Measurements from ENCODE around the gene GGTLC1. TPM values are rescaled to one million over a fixed set of nuclear protein-coding genes. Genes with fewer than 3 reads are reported as not detected.
"Not testable (repeated sequence)": the region's sequence is repeated elsewhere in the genome, so short reads cannot be mapped to it uniquely, and the experiment has no call there.

Gene GGTLC1
- total and polyA plus RNA-seq, 2 of the 8 experiments (the other 6 are each of a cell fraction or from before 2014, with no cell fraction given), result not detected

GRCh38 chr20:23993440-23993839 lies 4.9 kb upstream of the GGTLC1 start:
- FAIRE-seq; DNase-seq (ENCODE audit: low read depth in 1 of 2, low spot score in 2 of 2); H2BK20ac ChIP-seq (ENCODE audit: low read length); H2AFZ ChIP-seq (ENCODE audit: low read length); H3K79me1 ChIP-seq (ENCODE audit: low read depth, low read length); H3K36me3 ChIP-seq (ENCODE audit: control insufficient read depth in 2 of 4, insufficient read depth in 4 of 4, low read length in 3 of 4); H3K56ac ChIP-seq (replicated peaks; ENCODE audit: insufficient read length, low read depth, low read length); H2AK5ac ChIP-seq (ENCODE audit: low read depth, low read length); H3K4ac ChIP-seq (replicated peaks; ENCODE audit: insufficient read length, low read depth, low read length); H4K91ac ChIP-seq (replicated peaks; ENCODE audit: insufficient read length, low read length); H3K18ac ChIP-seq (ENCODE audit: extremely low read depth, low read length); POLR2A ChIA-PET (ENCODE audit: partially characterized antibody); H4K20me1 ChIP-seq (replicated peaks in 1 of 2; ENCODE audit: control insufficient read depth in 1 of 2, insufficient read depth in 2 of 2, low read length in 2 of 2); H2BK5ac ChIP-seq (ENCODE audit: low read depth, low read length); H3K4me3 ChIP-seq (ENCODE audit: extremely low read depth in 1 of 4, insufficient read depth in 2 of 4, low read depth in 3 of 4, low read length in 4 of 4); H3K4me1 ChIP-seq (replicated peaks in 1 of 4; ENCODE audit: control insufficient read depth in 3 of 4, insufficient read depth in 4 of 4, low read length in 3 of 4); H2BK120ac ChIP-seq (replicated peaks; ENCODE audit: low read depth, low read length); H3K27me3 ChIP-seq (replicated peaks in 1 of 4; ENCODE audit: control insufficient read depth in 3 of 4, extremely low read depth in 1 of 4, insufficient read depth in 3 of 4, low read length in 3 of 4); H3K23ac ChIP-seq (ENCODE audit: insufficient read length); H4K8ac ChIP-seq (ENCODE audit: extremely low read depth, insufficient read depth, low read length); H2BK12ac ChIP-seq (ENCODE audit: low read depth, low read length); H3K27ac ChIP-seq (ENCODE audit: low read depth, low read length); H3K4me2 ChIP-seq (ENCODE audit: insufficient read depth in 1 of 2, low read depth in 2 of 2, low read length in 2 of 2); H3K79me2 ChIP-seq (ENCODE audit: control insufficient read depth in 1 of 2, insufficient read depth in 2 of 2, low read length in 2 of 2); H2BK15ac ChIP-seq (ENCODE audit: low read length); H3K9me3 ChIP-seq (ENCODE audit: insufficient read depth in 2 of 2, low read depth in 1 of 2, low read length in 1 of 2); H3K9ac ChIP-seq (replicated peaks in 1 of 4; ENCODE audit: extremely low read depth in 1 of 4, low read depth in 3 of 4, low read length in 3 of 4); H3K14ac ChIP-seq (ENCODE audit: insufficient read length); H3K23me2 ChIP-seq (ENCODE audit: low read depth, low read length); H4K5ac ChIP-seq (ENCODE audit: insufficient read length, low read depth, low read length): not testable (repeated sequence)
- CTCF ChIA-PET (ENCODE audit: partially characterized antibody), result interaction anchor here (1.1 to 3.2 kb wide), 4 partner anchors 15 to 212 kb away, joined by 3 to 13 read pairs (median 4); no protein-coding TSS in a partner anchor
- 95% methylated on average over 10 of the region's 12 CpGs; no CpG with 5 or more reads in 1 of the 2 experiments for WGBS, 2 experiments (ENCODE audit: extremely low coverage in 1 of 2, insufficient coverage in 1 of 2, insufficient read length in 1 of 2, insufficient replicate concordance in 2 of 2, low coverage in 1 of 2, low lambda C conversion rate in 2 of 2, missing lambda C conversion rate in 1 of 2)

GRCh38 chr20:23990296-23990695 lies 1.7 kb upstream of the GGTLC1 start:
- CTCF ChIA-PET (ENCODE audit: partially characterized antibody), result interaction anchor here (1.1 kb wide), 1 partner anchor 52 kb away, joined by 3 read pairs; no protein-coding TSS in a partner anchor
- H3K27ac ChIP-seq (ENCODE audit: low read depth, low read length); H2BK5ac ChIP-seq (ENCODE audit: low read depth, low read length); H3K79me1 ChIP-seq (ENCODE audit: low read depth, low read length); H4K8ac ChIP-seq (ENCODE audit: extremely low read depth, insufficient read depth, low read length); H2BK120ac ChIP-seq (replicated peaks; ENCODE audit: low read depth, low read length); H2BK12ac ChIP-seq (ENCODE audit: low read depth, low read length); H2AFZ ChIP-seq (ENCODE audit: low read length); FAIRE-seq; H3K18ac ChIP-seq (ENCODE audit: extremely low read depth, low read length); H3K56ac ChIP-seq (replicated peaks; ENCODE audit: insufficient read length, low read depth, low read length); H2BK15ac ChIP-seq (ENCODE audit: low read length); H3K9me3 ChIP-seq (ENCODE audit: insufficient read depth in 2 of 2, low read depth in 1 of 2, low read length in 1 of 2); H3K14ac ChIP-seq (ENCODE audit: insufficient read length); H3K36me3 ChIP-seq (ENCODE audit: control insufficient read depth in 2 of 4, insufficient read depth in 4 of 4, low read length in 3 of 4); H3K27me3 ChIP-seq (replicated peaks in 1 of 4; ENCODE audit: control insufficient read depth in 3 of 4, extremely low read depth in 1 of 4, insufficient read depth in 3 of 4, low read length in 3 of 4); H4K91ac ChIP-seq (replicated peaks; ENCODE audit: insufficient read length, low read length); POLR2A ChIA-PET (ENCODE audit: partially characterized antibody); H2BK20ac ChIP-seq (ENCODE audit: low read length); H3K4me1 ChIP-seq (replicated peaks in 1 of 4; ENCODE audit: control insufficient read depth in 3 of 4, insufficient read depth in 4 of 4, low read length in 3 of 4); H3K9ac ChIP-seq (replicated peaks in 1 of 4; ENCODE audit: extremely low read depth in 1 of 4, low read depth in 3 of 4, low read length in 3 of 4); H3K4me3 ChIP-seq (ENCODE audit: extremely low read depth in 1 of 4, insufficient read depth in 2 of 4, low read depth in 3 of 4, low read length in 4 of 4); H3K4ac ChIP-seq (replicated peaks; ENCODE audit: insufficient read length, low read depth, low read length); H3K4me2 ChIP-seq (ENCODE audit: insufficient read depth in 1 of 2, low read depth in 2 of 2, low read length in 2 of 2); H3K23ac ChIP-seq (ENCODE audit: insufficient read length); DNase-seq (ENCODE audit: low read depth in 1 of 2, low spot score in 2 of 2); H4K20me1 ChIP-seq (replicated peaks in 1 of 2; ENCODE audit: control insufficient read depth in 1 of 2, insufficient read depth in 2 of 2, low read length in 2 of 2); H3K79me2 ChIP-seq (ENCODE audit: control insufficient read depth in 1 of 2, insufficient read depth in 2 of 2, low read length in 2 of 2); H2AK5ac ChIP-seq (ENCODE audit: low read depth, low read length); H3K23me2 ChIP-seq (ENCODE audit: low read depth, low read length); H4K5ac ChIP-seq (ENCODE audit: insufficient read length, low read depth, low read length): not testable (repeated sequence)
- 97% methylated on average over 8 of the region's 12 CpGs; no CpG with 5 or more reads in 1 of the 2 experiments for WGBS, 2 experiments (ENCODE audit: extremely low coverage in 1 of 2, insufficient coverage in 1 of 2, insufficient read length in 1 of 2, insufficient replicate concordance in 2 of 2, low coverage in 1 of 2, low lambda C conversion rate in 2 of 2, missing lambda C conversion rate in 1 of 2)

Measured in H1 (cell line).